Measurements from ENCODE around the gene ZNF774.
A peak's percentile ranks its signal among the peaks of the same experiment; 100 is the strongest.
"Not testable (repeated sequence)": the region's sequence is repeated elsewhere in the genome, so short reads cannot be mapped to it uniquely, and the experiment has no call there.

ZNF774 gene

GRCh38 chr15:90345857-90346256, 6.2 kb upstream of the ZNF774 start:
- DNase-seq (ENCODE audit: low spot score) = no peak

- not testable (repeated sequence) for DNase-seq (ENCODE audit: low spot score)
These were observed 4.5 kb upstream of the ZNF774 start for GRCh38 chr15:90347431-90348065.

- no peak for DNase-seq (ENCODE audit: low spot score)
These were observed 3.6 kb upstream of the ZNF774 start for GRCh38 chr15:90348456-90348855.

- DNase-seq (ENCODE audit: low spot score) = no peak
These were observed 3.0 kb upstream of the ZNF774 start for GRCh38 chr15:90349072-90349471.

- no peak for DNase-seq (ENCODE audit: low spot score)
These were observed 2.3 kb upstream of the ZNF774 start for GRCh38 chr15:90349821-90350220.

- DNase-seq (ENCODE audit: low spot score) = no peak
These were observed 491 bp upstream of the ZNF774 start for GRCh38 chr15:90351479-90352106.

GRCh38 chr15:90354986-90355385, 2.9 kb downstream of the ZNF774 start:
- no peak for DNase-seq (ENCODE audit: low spot score)

GRCh38 chr15:90358124-90359033, 6.3 kb downstream of the ZNF774 start:
- peak; percentile 38 for DNase-seq (ENCODE audit: low spot score)

GRCh38 chr15:90360746-90361145, 8.7 kb downstream of the ZNF774 start:
- no peak for DNase-seq (ENCODE audit: low spot score)

- peak; percentile 78 for DNase-seq (ENCODE audit: low spot score)
These were observed 10.8 kb downstream of the ZNF774 start for GRCh38 chr15:90362936-90363212.

- no peak for DNase-seq (ENCODE audit: low spot score)
These were observed 12.2 kb downstream of the ZNF774 start for GRCh38 chr15:90364251-90364650.

GRCh38 chr15:90365414-90366055, 13.5 kb downstream of the ZNF774 start:
- DNase-seq (ENCODE audit: low spot score) = no peak

GRCh38 chr15:90367576-90367975, 15.5 kb downstream of the ZNF774 start:
- peak; percentile 39 for DNase-seq (ENCODE audit: low spot score)

GRCh38 chr15:90375071-90375470, 23.0 kb downstream of the ZNF774 start:
- no peak for DNase-seq (ENCODE audit: low spot score)

GRCh38 chr15:90376789-90377188, 24.7 kb downstream of the ZNF774 start:
- DNase-seq (ENCODE audit: low spot score) = no peak

GRCh38 chr15:90379263-90379662, 27.2 kb downstream of the ZNF774 start:
- no peak for DNase-seq (ENCODE audit: low spot score)

- no peak for DNase-seq (ENCODE audit: low spot score)
These were observed 29.4 kb downstream of the ZNF774 start for GRCh38 chr15:90381515-90381914.

GRCh38 chr15:90382320-90382719, 30.2 kb downstream of the ZNF774 start:
- DNase-seq (ENCODE audit: low spot score) = no peak

- no peak for DNase-seq (ENCODE audit: low spot score)
These were observed 34.1 kb downstream of the ZNF774 start for GRCh38 chr15:90386221-90386620.

GRCh38 chr15:90387534-90388461, 35.7 kb downstream of the ZNF774 start, which contains the start of gene IQGAP1:
TSS of gene IQGAP1 (plus strand) at chr15:90388242. CDS start at chr15:90388342, 100 bp downstream.
- DNase-seq (ENCODE audit: low spot score) = peak; percentile 97

All from AG08396 (cell line).